Measurements from ENCODE around the gene PDILT. TPM values are rescaled to one million over a fixed set of nuclear protein-coding genes. Genes with fewer than 3 reads are reported as not detected.
A peak's percentile ranks its signal among the peaks of the same experiment; 100 is the strongest.

Gene PDILT
- total RNA-seq, 1 experiment from 2014 or later: not detected

- Histone ChIP-seq H2BK15ac (ENCODE audit: low read depth, low read length) (no peak overlapping the region), H4K20me1 (ENCODE audit: control insufficient read depth, insufficient read depth, insufficient read length) (no peaks in the 10 kb centered on the region), H3K4me2 (ENCODE audit: insufficient read depth, insufficient read length, low read length) (no peak overlapping the region), H3K14ac (ENCODE audit: insufficient read depth, low read length) (no peak overlapping the region), H3K18ac (ENCODE audit: insufficient read length, low read depth, low read length) (no peak overlapping the region), H3K56ac (ENCODE audit: insufficient read length, low read depth, low read length) (no peak overlapping the region), H3K79me1 (ENCODE audit: insufficient read depth, low read depth, low read length, poor library complexity, severe bottlenecking) (no peaks in the 10 kb centered on the region), H4K8ac (replicated peaks; ENCODE audit: insufficient read length, low read depth, low read length) (no peak overlapping the region), H4K5ac (ENCODE audit: insufficient read length, low read depth, low read length) (no peak overlapping the region), H3K9me3 (ENCODE audit: control insufficient read depth, low read depth, low read length) (no peaks in the 10 kb centered on the region), H3K23ac (ENCODE audit: insufficient read length, low read depth, low read length) (no peak overlapping the region), H3K23me2 (ENCODE audit: insufficient read length, low read depth, low read length, poor library complexity, severe bottlenecking) (no peaks in the 10 kb centered on the region), H4K91ac (ENCODE audit: insufficient read length, low read depth, low read length) (no peak overlapping the region), H2BK5ac (ENCODE audit: insufficient read length, low read length) (no peak overlapping the region), H3K27ac (ENCODE audit: insufficient read length, low read depth, low read length) (no peak overlapping the region), H3K79me2 (ENCODE audit: insufficient read depth, low read length) (no peaks in the 10 kb centered on the region), H2BK20ac (ENCODE audit: low read depth, low read length, poor library complexity, severe bottlenecking) (no peak overlapping the region), H2AFZ (ENCODE audit: low read length) (no peak overlapping the region), H2AK5ac (ENCODE audit: insufficient read length, low read length) (no peak overlapping the region), H3K4me1 (ENCODE audit: insufficient read depth, low read length) (no peaks in the 10 kb centered on the region; the same call in 1 of the 2 replicates), H3T11ph (ENCODE audit: low read length) (no peak overlapping the region), H3K9ac (ENCODE audit: extremely low read depth, insufficient read length, low read length) (no peak overlapping the region), H2BK120ac (ENCODE audit: low read depth, low read length, poor library complexity, severe bottlenecking) (no peak overlapping the region), H3K4ac (ENCODE audit: low read depth, low read length) (no peak overlapping the region), H3K27me3 (ENCODE audit: insufficient read depth, low read length) (no peaks in the 10 kb centered on the region), H2BK12ac (ENCODE audit: insufficient read length, low read depth, low read length) (no peak overlapping the region)
- DNase-seq: no peak
- Mint-ChIP-seq H3K9me3 (no peaks in the 10 kb centered on the region), H3K27me3 (ENCODE audit: low read depth) (no peaks in the 10 kb centered on the region), H3K4me3 (no peak overlapping the region), H3K4me1 (peaks cover 0 to 4% of the 10 kb centered on the region in 2 experiments; a peak in 2 of 4 replicates), H3K27ac (peak overlapping the region in 1 of 3 experiments; percentile 25; a peak in 1 of 7 replicates), H3K36me3 (ENCODE audit: insufficient read depth in 1 of 3, low read depth in 3 of 3) (no peaks in the 10 kb centered on the region)
- no CpG with 5 or more reads among the region's 2 CpGs for WGBS (ENCODE audit: extremely low coverage, insufficient read length, low lambda C conversion rate)
- TF ChIP-seq CTCF (conservative IDR thresholded peaks at IDR 0.05): no peak
Observed at GRCh38 chr16:20401066-20401465, 3.5 kb downstream of the PDILT start.

All from H9 (cell line).